SU-DHL-6 (cell line): ENCODE data around the gene B4GALT1.

Experiments used
- H2AFZ ChIP-seq: fragments of 200-600 bp; sonication (generic); 2 replicates; pipeline ENCODE4 v1.6.1; 2014; ENCODE audit warnings: low read depth, mild to moderate bottlenecking, moderate library complexity, mixed read lengths, antibody characterized with exemption, low read length; ENCODE audit not compliant: severe bottlenecking
- H3F3A ChIP-seq: fragments of 200-600 bp; shearing (Covaris generic); 2 replicates; pipeline ENCODE4 v1.6.0; 2016; ENCODE audit warnings: antibody characterized with exemption, mild to moderate bottlenecking; ENCODE audit not compliant: insufficient read depth
- H3K27ac ChIP-seq: fragments of 200-600 bp; sonication (generic); 2 replicates; pipeline ENCODE4 v1.5.1; 2016; ENCODE audit warnings: low read depth, mild to moderate bottlenecking, low read length, moderate library complexity, mixed read lengths
- H3K27me3 ChIP-seq: fragments of 200-600 bp; sonication (generic), shearing (Covaris generic); 2 replicates; pipeline ENCODE4 v1.6.0; 2014; ENCODE audit warnings: mild to moderate bottlenecking, low read length
- H3K36me3 ChIP-seq: fragments of 200-600 bp; sonication (generic); 2 replicates; pipeline ENCODE4 v1.6.1; 2014; ENCODE audit warnings: mild to moderate bottlenecking, low read length, mixed read lengths
- H3K4me2 ChIP-seq: fragments of 300-600, 200-600 bp; shearing (Covaris generic), sonication (generic); 2 replicates; pipeline ENCODE4 v1.6.0; 2014; ENCODE audit warnings: low read length, low read depth, mild to moderate bottlenecking; ENCODE audit not compliant: poor library complexity, severe bottlenecking
- H3K4me3 ChIP-seq: fragments of 200-600 bp; sonication (generic); 2 replicates; pipeline ENCODE4 v1.5.1; 2014; ENCODE audit warnings: antibody characterized with exemption, low read length, mild to moderate bottlenecking, mixed read lengths; ENCODE audit not compliant: insufficient read depth, poor library complexity, severe bottlenecking
- H3K79me2 ChIP-seq: fragments of 200-600 bp; sonication (generic); 2 replicates; pipeline ENCODE4 v1.6.1; 2014; ENCODE audit warnings: mild to moderate bottlenecking, low read length, moderate library complexity; ENCODE audit not compliant: insufficient read depth
- H3K9ac ChIP-seq: fragments of 200-600 bp; sonication (generic); 2 replicates; pipeline ENCODE4 v1.7.0; 2014; ENCODE audit warnings: mild to moderate bottlenecking, low read length
- H3K9me2 ChIP-seq: fragments of 200-600 bp; sonication (generic); replicated peaks from 2 replicates; pipeline ENCODE4 v1.6.1; 2014; ENCODE audit warnings: low read length; ENCODE audit not compliant: insufficient read depth
- H3K9me3 ChIP-seq: fragments of 200-600 bp; sonication (generic); 2 replicates; pipeline ENCODE4 v1.6.1; 2014; ENCODE audit warnings: low read length, mixed read lengths; ENCODE audit not compliant: insufficient read depth
- H4K20me1 ChIP-seq: fragments of 200-600 bp; sonication (generic); 2 replicates; pipeline ENCODE4 v1.6.1; 2014; ENCODE audit warnings: low read depth, mild to moderate bottlenecking, antibody characterized with exemption, low read length, moderate library complexity, mixed read lengths
- CTCF ChIP-seq: fragments of 200-600 bp; sonication (generic); IDR thresholded peaks from one replicate; pipeline ENCODE4 v1.5.1; 2017; ENCODE audit warnings: antibody characterized with exemption, mild to moderate bottlenecking, low read length, moderate library complexity; ENCODE audit not compliant: insufficient read depth, poor library complexity, severe bottlenecking
- EZH2phosphoT487 ChIP-seq: fragments of 200-600 bp; sonication (generic), shearing (Covaris generic); conservative IDR thresholded peaks from 2 replicates; pipeline ENCODE4 v1.6.1; 2018; ENCODE audit warnings: mild to moderate bottlenecking, antibody characterized with exemption, low read length, moderate library complexity, mixed read lengths

B4GALT1 gene

GRCh38 chr9:33124751-33125381 lies 42.3 kb downstream of the B4GALT1 start:
- Histone ChIP-seq H3K27me3 (no peaks in the 10 kb centered on the region), H3K9me2 (no peaks in the 10 kb centered on the region), H4K20me1 (no peaks in the 10 kb centered on the region), H3F3A (no peaks in the 10 kb centered on the region), H3K27ac (no peak overlapping the region), H3K79me2 (no peaks in the 10 kb centered on the region), H3K4me3 (no peak overlapping the region), H3K9me3 (no peaks in the 10 kb centered on the region), H2AFZ (no peak overlapping the region), H3K4me2 (no peak overlapping the region), H3K9ac (no peak overlapping the region), H3K36me3 (no peaks in the 10 kb centered on the region)
- no peak for TF ChIP-seq CTCF
- TF ChIP-seq EZH2phosphoT487, result no peak

GRCh38 chr9:33124046-33124445 lies 43.1 kb downstream of the B4GALT1 start:
- Histone ChIP-seq H2AFZ (no peak overlapping the region), H3K79me2 (no peaks in the 10 kb centered on the region), H3K9me2 (no peaks in the 10 kb centered on the region), H3K9me3 (no peaks in the 10 kb centered on the region), H3K9ac (no peak overlapping the region), H3K27ac (no peak overlapping the region), H3F3A (no peaks in the 10 kb centered on the region), H3K4me2 (no peak overlapping the region), H3K27me3 (no peaks in the 10 kb centered on the region), H3K36me3 (no peaks in the 10 kb centered on the region), H3K4me3 (no peak overlapping the region), H4K20me1 (no peaks in the 10 kb centered on the region)
- TF ChIP-seq CTCF (no peak), EZH2phosphoT487 (no peak)

GRCh38 chr9:33123407-33124031 lies 43.6 kb downstream of the B4GALT1 start:
- no peaks in the 10 kb centered on the region for H3K36me3 ChIP-seq
- H4K20me1 ChIP-seq, result no peaks in the 10 kb centered on the region
- H3K27me3 ChIP-seq, result no peaks in the 10 kb centered on the region
- H3K79me2 ChIP-seq, result no peaks in the 10 kb centered on the region
- no peak overlapping the region for H3K4me3 ChIP-seq
- no peak overlapping the region for H3K9ac ChIP-seq
- H3F3A ChIP-seq, result no peaks in the 10 kb centered on the region
- H3K27ac ChIP-seq, result no peak overlapping the region
- no peak overlapping the region for H2AFZ ChIP-seq
- no peaks in the 10 kb centered on the region for H3K9me2 ChIP-seq
- no peaks in the 10 kb centered on the region for H3K9me3 ChIP-seq
- TF ChIP-seq EZH2phosphoT487, result no peak
- TF ChIP-seq CTCF, result no peak
- H3K4me2 ChIP-seq, result no peak overlapping the region
